GM21360 (cell line): ENCODE results near the gene UBQLN1.
"Not testable (repeated sequence)": the region's sequence is repeated elsewhere in the genome, so short reads cannot be mapped to it uniquely, and the experiment has no call there.

Experiments
- ATAC-seq: cut with Tn5 transposase; IDR thresholded peaks from one replicate; pipeline ENCODE4 v1.9.1; 2021; ENCODE audit warnings: mild to moderate bottlenecking, moderate library complexity; ENCODE audit not compliant: unreplicated experiment

Gene UBQLN1

DNA sequence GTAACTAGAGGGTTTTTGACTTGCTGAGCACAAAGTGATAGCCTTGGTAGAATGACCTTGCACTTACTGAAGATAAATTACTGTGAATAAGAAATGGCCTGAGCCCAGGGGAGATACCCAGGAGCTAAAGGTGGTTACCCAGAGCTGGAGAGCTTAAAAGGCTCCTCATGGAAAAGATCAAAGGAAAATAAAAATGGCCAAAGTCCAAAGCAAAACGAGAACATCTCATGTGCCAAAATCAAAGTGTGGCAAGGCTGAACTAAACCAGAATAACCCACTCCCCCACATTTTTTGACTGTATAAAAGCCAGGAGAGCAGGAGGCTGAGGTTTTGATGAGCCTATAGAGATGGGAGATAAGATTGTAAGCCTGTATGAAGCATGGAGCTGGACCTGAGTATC, 70.4 kb downstream of the UBQLN1 start:
- no peak for ATAC-seq

DNA sequence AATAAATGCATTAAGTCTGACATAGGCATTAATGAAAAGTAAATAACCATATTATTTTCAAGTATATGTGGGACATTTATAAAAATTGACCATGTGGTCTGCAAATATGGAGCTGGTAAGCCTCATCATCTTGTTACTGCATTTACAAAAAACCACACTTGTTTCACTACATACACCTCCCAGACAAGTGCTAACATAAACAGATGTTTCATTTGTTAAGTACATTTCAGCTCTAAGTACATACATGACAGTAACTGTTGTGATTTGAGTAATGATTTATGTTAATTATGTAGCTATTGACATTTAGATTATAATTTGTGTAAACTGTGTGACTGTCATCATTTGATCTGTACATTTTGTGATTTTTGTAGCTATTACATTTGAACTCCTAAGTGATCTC, 70.9 kb downstream of the UBQLN1 start:
- no peak for ATAC-seq

DNA sequence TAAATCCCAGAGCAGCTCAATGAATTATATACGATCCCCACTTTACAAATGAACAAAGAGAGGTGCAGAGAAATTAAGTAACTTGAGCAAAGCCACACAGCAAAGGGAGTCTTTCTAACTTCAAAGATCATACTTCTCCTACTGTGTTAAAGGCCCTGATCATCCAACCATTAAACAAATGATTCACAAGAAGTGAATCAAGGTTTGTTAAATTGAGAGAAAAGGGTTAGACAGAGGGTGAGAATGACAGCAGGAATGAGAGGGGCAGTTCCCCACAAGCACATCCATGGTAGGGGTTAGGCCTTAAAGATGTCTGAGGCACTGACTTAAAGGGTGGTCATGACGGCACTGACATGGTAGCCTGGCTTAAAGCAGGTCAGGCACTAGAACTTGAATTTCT, 74.1 kb downstream of the UBQLN1 start:
- ATAC-seq = no peak

DNA sequence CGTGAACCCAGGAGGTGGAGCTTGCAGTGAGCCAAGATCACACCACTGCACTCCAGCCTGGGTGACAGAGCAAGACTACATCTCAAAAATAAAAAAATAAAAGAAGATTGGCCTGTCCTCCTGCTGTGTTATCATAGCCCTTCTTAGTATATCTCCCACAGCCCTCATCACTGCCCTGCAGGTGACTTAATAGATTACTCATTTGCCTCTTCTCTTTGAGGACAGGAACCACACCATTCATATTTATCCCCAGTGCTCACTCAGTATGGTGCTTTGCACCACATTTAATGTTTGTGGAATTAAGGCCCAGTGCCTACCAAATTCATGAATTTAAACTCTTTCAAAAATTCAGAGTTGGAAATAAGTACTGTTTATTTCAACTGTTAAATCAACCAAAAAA, 74.5 kb downstream of the UBQLN1 start:
- ATAC-seq = no peak

DNA sequence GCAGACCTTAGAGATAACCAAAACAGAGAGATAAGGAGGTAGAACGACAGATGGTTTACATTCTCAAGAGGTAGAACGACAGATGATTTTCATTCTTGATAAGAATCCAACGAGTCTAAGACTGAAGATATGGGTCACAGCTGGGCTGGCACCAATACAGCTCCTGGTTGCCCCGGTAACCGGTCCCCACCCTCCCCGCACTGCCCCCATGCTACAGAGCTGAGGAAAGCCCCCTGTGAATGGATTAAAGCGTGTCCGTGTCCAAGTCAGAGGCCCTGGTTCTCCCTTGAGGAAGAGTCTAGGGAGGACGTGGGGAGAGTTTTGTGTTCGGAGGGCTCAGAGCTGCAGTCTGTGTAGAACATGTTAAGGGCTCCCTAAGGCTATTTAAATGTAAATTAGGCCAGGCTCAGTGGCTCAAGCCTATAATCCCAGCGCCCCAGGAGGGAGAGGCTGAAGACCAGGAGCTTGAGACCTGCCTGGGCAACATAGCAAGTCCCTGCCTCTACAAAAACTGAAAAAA, 76.8 kb downstream of the UBQLN1 start:
- ATAC-seq = no peak

DNA sequence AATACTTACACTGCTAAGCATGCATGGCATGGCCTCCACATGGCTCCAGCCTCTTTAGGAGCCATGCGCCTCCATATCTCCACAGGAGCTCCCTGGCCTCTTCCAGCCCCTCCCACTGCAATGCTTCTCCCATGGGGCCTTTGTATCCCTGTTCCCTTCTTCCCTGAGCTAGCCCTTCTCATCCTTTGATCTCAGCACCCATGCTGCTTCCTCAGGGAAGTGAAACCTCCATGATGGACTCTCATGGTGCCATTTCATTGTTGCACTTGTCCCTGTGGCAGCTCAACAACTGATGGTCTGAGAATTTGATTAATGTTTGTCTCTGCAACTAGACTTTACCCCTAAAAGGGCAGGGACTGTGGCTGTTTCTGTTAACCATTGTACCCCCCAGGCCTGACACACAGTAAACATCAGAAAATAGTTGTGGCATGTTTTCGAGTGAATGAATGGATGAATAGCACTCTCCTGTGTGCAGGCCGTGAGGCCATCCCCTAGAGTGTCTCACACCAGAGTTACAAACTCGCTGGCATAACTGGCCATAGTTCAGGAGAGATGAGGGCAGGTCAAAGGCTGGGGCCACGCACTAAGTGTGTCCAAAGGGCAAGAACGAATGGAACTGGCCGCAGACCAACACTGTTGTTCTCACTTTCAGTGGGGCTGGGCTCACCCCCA, 78.2 kb downstream of the UBQLN1 start:
- ATAC-seq = no peak

DNA sequence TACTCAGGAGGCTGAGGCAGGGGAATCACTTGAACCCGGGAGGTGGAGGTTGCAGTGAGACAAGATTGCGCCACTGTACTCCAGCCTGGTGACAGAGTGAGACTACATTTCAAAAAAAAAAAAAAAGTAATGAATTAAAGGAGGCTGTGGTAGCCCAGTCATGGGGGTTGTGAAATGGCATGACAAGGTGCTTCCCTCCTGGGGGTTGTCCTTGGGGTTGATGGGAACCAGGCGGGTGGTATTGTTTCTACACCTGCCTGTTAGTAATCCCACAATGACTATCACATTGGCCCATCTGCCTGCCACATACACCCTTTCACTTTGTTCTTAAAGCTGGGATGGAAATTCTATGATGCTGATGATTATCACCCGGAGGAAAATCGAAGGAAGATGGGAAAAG, 79.2 kb downstream of the UBQLN1 start:
- ATAC-seq = no peak

DNA sequence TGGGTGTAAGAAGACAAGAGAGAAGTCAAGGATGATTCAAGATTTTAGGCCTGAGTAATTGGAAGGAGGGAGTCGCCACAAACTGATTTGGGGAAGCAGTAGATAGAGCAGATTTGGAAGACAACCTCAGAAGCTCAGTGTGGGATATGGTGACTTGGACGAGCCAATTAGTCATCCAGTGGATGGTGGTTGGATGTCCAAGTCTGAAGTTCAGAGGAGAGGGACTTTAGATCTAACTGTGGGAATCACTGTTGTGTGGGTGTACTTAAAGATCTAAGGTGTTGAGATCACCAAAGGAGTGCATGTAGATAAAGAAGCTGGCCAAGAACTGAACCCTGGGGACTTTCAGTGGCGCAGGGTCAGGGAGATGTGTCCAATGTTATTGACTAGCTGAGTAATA, 82.6 kb downstream of the UBQLN1 start:
- ATAC-seq = no peak

DNA sequence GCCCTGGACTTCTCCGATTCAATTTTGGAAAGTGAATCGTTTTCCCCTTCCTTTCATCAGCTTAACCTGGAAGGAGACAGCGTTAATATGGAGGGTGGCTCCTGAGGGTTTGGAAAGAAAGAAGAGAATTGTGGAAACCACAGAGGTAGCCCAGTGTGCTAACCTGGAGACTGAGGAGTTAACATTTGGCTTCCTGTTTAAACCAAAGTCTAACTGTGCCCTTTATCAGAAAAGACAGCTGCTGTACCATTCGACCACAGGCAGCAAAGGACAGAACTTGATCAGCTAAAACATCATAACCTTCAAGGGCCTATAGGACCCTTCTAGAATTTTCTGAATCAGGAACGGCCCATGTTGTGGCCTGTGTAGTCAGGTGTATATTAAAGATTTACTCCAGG, 84.1 kb downstream of the UBQLN1 start:
- peak; percentile 13 for ATAC-seq

DNA sequence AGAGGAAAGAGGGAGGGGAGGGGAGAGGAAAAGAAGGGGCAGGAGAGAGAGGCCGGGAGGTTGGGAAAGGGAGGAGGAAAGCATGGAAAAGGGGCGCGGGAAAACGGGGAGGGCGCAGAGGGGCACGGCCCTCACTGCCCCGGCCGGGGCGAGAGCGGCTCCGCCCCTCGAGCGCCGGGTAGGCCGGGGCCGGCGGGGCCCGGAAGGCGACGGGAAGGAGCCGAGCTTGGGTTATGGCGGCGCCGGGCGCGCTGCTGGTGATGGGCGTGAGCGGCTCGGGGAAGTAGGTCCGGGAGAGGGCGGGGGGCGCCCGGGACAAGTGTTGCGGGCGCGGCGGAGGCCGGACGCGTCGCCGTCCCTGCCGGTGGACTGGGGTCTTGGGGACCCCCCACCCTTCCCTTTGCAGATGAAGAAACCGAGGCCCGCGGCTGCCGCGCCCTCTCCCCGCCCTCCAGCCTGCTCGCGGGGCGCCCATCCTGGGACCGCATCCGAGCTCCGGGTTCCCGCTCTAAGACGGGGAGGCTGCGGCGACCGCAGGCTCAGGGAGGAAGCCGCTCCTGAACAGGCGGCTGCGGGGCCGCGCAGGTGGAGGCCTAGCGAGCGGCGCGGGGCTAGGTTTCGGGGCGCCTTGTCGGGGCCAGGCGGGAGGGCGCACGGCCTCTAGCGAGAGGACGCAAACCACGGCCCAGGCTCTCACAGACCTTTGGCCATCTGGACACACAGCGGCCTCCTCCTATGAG, 84.6 kb downstream of the UBQLN1 start, which contains the start of gene IDNK:
Gene IDNK (plus strand): TSS at position 205 of the 740 bp plus-strand sequence. CDS start 29 bp downstream, at position 234.
- peak; percentile 81 for ATAC-seq

DNA sequence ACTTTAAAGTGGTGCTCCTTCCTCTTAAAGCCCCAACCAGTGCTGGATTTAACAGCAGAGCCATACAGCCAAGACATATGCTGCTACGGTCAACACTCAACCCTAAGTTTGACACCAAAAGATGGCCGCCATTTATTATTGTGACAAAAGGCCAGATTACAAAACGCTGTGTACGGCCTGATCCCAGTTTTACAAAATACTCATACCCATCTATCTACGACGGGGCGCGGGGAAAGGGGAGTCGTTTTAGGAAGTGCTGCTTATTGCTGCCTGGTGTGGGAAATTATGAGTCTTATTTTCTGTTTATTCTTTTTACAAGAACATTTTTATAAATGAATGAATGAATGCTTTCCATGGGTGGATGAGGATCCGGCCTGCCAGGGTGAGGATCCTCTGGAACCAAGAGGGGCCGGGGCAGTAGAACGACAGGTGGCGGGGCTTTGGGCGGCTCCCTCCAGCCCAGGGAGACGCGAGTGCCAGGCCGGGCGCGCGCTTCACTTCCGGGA, 85.3 kb downstream of the UBQLN1 start:
- peak; percentile 52 for ATAC-seq

DNA sequence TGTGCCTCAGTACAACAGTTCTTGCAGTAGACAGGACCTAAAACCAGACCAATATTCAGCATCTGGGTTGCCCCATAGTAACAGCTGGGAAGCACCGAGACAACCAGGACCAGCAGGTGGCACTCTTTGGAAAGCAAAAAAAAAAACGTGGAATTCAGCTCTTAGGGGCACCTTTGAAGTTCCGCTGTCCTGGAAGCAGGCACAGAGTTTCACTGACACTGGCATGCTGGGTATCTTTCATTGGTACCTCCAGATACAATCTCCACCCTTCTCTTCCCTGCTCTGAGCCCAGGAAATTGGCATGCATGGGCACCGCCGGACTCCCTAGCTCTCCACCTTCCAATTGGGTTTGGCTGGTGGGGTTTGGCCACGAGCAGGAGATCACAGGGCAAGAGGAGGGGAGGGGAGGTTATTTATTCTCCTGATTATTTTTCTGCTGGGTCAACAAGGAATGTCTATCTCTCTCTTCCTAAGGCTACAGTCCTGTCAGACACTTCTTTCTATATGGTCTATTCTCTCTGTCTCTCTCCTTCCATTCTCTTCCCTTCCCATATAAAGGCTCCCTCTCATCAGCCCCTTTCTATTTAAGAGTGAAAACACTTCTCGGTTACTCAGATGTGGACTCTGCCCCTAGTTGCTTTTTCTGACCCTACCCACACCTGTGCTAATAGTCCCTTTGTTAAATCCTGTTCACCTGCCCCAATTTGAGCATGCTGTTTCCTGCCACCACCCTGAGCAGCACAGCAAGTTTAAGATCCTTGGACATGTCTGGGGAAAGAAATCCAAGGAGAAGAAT, 86.7 kb downstream of the UBQLN1 start:
- ATAC-seq = no peak

DNA sequence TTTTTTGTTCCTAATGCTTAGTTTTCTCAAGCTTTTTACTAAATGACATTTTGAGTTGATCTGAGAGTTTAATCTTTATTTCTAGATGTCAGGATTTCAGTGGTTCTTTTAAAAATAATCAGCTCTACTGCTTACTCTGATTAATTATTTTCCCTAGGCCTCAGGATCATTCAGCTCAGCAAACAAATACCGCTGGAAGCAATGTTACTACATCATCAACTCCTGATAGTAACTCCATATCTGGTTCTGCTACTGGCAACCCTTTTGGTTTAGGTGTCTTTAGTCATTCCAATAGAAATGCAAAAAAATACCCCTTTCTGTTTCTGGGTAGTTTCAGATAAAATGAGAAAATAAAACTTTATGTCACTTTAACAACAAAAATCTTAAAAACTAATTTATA, 90.5 kb downstream of the UBQLN1 start:
- no peak for ATAC-seq

DNA sequence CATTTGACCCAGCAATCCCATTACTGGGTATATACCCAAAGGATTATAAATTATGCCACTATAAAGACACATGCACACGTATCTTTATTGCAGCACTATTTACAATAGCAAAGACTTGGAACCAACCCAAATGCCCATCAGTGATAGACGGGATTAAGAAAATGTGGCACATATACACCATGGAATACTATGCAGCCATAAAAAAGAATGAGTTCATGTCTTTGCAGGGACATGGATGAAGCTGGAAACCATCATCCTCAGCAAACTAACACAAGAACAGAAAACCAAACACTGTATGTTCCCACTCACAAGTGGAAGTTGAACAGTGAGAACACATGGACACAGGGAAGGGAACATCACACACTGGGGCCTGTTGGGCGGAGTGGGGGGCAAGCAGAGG, 94.5 kb downstream of the UBQLN1 start:
- not testable (repeated sequence) for ATAC-seq
